ENCODE results near the gene ENG.
"Not testable (repeated sequence)": the region's sequence is repeated elsewhere in the genome, so short reads cannot be mapped to it uniquely, and the experiment has no call there.

Gene ENG

GRCh38 chr9:127793093-127793708, 61.3 kb downstream of the ENG start:
- DNase-seq (ENCODE audit: low read depth), result no peak

DNA sequence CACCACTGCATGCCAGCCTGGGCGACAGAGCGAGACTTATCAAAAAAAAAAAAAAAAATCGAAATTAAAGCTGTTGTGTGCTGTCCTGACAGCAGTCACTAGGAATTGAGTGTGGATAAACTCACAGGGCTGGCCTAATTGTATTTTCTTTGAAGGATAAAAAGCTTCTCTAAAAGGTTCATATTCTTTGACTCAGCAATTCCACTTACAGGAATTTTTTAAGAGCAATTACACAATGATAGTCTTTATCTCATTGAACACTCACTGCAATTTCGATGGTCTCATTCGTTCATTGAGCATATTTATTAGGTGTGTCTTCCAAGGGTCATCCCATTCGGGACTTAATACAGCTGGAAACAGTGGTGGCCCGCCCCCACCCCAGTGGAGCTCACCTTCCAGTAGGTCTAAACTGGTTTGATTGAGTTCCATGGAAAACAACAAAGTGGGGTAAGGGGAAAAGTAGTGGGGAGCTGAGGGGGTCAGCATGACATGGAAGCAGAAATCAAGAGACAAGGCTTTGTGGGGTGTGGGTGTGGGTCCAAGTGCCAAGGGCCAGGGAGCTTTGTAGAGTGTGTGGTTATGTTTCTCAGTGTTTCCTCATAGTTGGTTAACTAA, 61.9 kb downstream of the ENG start:
- no peak for DNase-seq (ENCODE audit: low read depth)

- DNase-seq (ENCODE audit: low read depth), result no peak
These were observed 63.4 kb downstream of the ENG start for GRCh38 chr9:127791085-127791484.

GRCh38 chr9:127790094-127790855, 64.2 kb downstream of the ENG start:
- no peak for DNase-seq (ENCODE audit: low read depth)

GRCh38 chr9:127789179-127789578, 65.3 kb downstream of the ENG start:
- DNase-seq (ENCODE audit: low read depth), result no peak

GRCh38 chr9:127788337-127789011, 66.0 kb downstream of the ENG start:
- DNase-seq (ENCODE audit: low read depth), result peak; percentile 49

DNA sequence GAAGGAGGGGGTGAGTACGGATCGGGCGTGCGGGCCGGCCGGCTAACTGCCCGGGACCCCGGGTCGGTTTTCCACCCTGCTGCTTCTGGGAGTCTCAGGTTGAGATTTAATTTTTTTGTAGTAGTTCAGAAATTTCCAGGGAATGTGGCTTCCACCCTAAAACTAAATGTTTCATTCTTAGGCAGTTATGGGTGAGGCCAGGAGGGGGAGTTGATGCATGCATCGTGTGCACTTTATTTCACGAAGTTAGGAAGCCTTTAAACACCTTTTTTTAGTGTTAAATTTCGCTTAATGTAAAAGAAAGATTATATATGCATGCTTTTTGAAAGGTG, 67.7 kb downstream of the ENG start:
- no peak for DNase-seq (ENCODE audit: low read depth)

DNA sequence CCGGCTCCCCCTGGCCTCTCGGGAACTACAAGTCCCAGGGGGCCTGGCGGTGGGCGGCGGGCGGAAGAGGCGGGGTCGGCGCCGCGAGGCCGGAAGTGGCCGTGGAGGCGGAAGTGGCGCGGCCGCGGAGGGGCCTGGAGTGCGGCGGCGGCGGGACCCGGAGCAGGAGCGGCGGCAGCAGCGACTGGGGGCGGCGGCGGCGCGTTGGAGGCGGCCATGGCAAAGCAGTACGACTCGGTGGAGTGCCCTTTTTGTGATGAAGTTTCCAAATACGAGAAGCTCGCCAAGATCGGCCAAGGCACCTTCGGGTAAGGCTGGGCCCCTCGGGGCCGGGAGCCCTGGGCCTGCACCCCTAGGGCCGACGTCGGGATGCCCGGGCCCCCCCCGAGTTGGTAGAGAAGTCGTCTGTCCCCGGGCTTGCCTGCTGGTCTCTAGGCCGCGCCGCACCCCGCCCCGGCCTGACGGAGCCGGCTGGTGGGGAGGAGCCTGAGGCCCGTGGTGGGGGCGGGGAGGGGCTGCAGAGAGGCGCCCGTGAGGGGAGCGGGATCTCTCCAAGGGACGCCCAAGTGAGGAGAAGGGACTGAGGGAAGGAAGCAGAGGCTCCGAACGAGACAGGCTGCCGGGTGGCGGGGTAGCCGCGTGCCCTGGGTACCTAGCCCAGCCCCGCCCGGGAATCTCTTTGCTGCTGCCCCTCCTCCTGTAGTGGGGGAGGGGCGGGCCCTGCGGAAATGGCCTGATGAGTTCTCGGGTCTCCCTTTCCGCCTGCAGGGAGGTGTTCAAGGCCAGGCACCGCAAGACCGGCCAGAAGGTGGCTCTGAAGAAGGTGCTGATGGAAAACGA, 68.3 kb downstream of the ENG start, which contains the start of gene CDK9:
CDK9 (plus strand) TSS at position 102 of the 840 bp plus-strand sequence; CDS start at position 217, 115 bp downstream.
- DNase-seq (ENCODE audit: low read depth), result peak; percentile 89

GRCh38 chr9:127785023-127785932, 69.2 kb downstream of the ENG start:
- peak; percentile 86 for DNase-seq (ENCODE audit: low read depth)

DNA sequence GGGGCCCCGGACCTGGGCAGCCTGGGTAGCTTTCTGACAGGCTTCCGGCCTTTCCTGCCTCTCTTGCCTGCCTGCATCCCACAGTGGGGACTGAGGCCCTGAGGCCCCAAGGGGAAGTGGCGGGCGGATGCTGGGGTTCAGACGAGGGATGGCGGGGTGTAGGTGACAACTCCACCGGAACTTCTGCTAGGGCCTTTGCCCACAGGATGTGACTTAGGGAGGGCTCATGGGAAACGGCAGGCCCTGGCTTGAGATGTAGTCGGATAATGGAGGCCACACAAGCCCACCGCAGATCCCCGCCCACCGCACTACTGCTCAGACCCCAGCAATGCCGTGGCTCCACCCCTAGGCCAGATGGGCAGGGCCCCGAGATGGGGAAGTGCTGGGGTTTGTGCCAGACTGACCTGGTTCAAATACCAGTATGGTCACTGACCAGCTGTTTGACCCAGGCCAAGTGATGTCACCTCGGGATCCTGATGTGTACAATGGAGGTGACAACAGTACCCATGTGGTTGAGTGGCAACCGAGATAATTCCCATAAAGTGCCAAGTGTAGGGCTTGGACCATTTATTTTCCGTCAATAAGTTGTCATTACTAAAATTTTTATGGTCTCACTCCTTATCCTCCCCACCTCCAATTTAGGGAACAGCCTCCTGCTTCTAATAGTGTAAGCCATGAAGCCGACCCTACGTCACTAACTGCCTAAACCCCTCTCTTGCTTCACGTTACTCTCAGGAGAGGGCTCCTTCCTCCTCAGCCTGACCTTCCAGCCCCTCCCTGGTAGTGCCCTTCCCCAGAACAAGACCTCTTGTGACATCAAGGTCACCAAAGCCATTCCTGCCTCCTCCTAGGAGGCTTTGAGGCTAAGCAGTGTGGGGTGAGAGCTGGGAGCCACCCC, 71.1 kb downstream of the ENG start:
- peak; percentile 49 for DNase-seq (ENCODE audit: low read depth)

- DNase-seq (ENCODE audit: low read depth), result no peak
These were observed 72.7 kb downstream of the ENG start for GRCh38 chr9:127781806-127782205.

- DNase-seq (ENCODE audit: low read depth), result not testable (repeated sequence)
These were observed 73.5 kb downstream of the ENG start for GRCh38 chr9:127780909-127781308.

- DNase-seq (ENCODE audit: low read depth), result no peak
These were observed 74.2 kb downstream of the ENG start for GRCh38 chr9:127780126-127780885.

- DNase-seq (ENCODE audit: low read depth), result peak; percentile 56
These were observed 75.1 kb downstream of the ENG start for GRCh38 chr9:127779136-127779981.

- DNase-seq (ENCODE audit: low read depth), result no peak
These were observed 76.0 kb downstream of the ENG start, which contains the start of gene SH2D3C for GRCh38 chr9:127778280-127779135. Gene SH2D3C, minus strand, starts transcription at chr9:127778666. Its CDS starts 39 bp downstream, at chr9:127778627.

GRCh38 chr9:127777368-127777980, 77.0 kb downstream of the ENG start:
- DNase-seq (ENCODE audit: low read depth), result no peak

Data from activated T-helper 9 cell treated with anti-CD3 and anti-CD28 coated beads, Interleukin-2, amount 50 U/mL, for 16 hours (primary cell).